GM23338 (cell line): Measurements from ENCODE around the gene FYCO1. TPM values are rescaled to one million over a fixed set of nuclear protein-coding genes. Genes with fewer than 3 reads are reported as not detected.

Source experiments
- ATAC-seq: fragments of 200-7000 bp; cut with Tn5 transposase; 3 replicates; pipeline ENCODE4 v1.9.1; 2020
- DNase-seq: peaks from one replicate; pipeline ENCODE4 v3.0.0-alpha.2; 2015; ENCODE audit warnings: low spot score
- H2AFZ ChIP-seq: fragments of 200-600 bp; sonication (generic); 2 replicates; pipeline ENCODE4 v1.8.0; 2016; ENCODE audit warnings: antibody characterized with exemption, mild to moderate bottlenecking, moderate library complexity
- H3F3A ChIP-seq: fragments of 200-600 bp; sonication (generic); replicated peaks from 2 replicates; pipeline ENCODE4 v1.8.0; 2017; ENCODE audit warnings: antibody characterized with exemption, mixed run types, low read depth
- H3K27ac ChIP-seq: fragments of 200-600 bp; sonication (generic); 2 replicates; pipeline ENCODE4 v1.6.1; 2016; ENCODE audit warnings: low read depth
- H3K27me3 ChIP-seq: fragments of 200-600 bp; sonication (generic); 2 replicates; pipeline ENCODE4 v1.8.0; 2016; ENCODE audit warnings: mild to moderate bottlenecking, mixed run types, moderate library complexity; ENCODE audit not compliant: insufficient read depth
- H3K36me3 ChIP-seq: fragments of 200-600 bp; sonication (generic); 2 replicates; pipeline ENCODE4 v1.8.0; 2016; ENCODE audit warnings: mild to moderate bottlenecking; ENCODE audit not compliant: insufficient read depth
- H3K4me1 ChIP-seq: fragments of 200-600 bp; sonication (generic); 2 replicates; pipeline ENCODE4 v1.8.0; 2016; ENCODE audit warnings: mild to moderate bottlenecking, moderate library complexity; ENCODE audit not compliant: insufficient read depth
- H3K4me2 ChIP-seq: fragments of 200-600 bp; sonication (generic); 2 replicates; pipeline ENCODE4 v1.7.1; 2017; ENCODE audit warnings: mixed run types
- H3K4me3 ChIP-seq: fragments of 200-600 bp; sonication (generic); 2 replicates; pipeline ENCODE4 v1.6.1; 2016; ENCODE audit warnings: mixed run types
- H3K79me2 ChIP-seq: fragments of 200-600 bp; sonication (generic); replicated peaks from 2 replicates; pipeline ENCODE4 v1.8.0; 2017; ENCODE audit warnings: mild to moderate bottlenecking; ENCODE audit not compliant: insufficient read depth
- H3K9me2 ChIP-seq: fragments of 200-600 bp; sonication (generic); 2 replicates; pipeline ENCODE4 v1.8.0; 2017; ENCODE audit not compliant: insufficient read depth
- H4K20me1 ChIP-seq: fragments of 200-600 bp; sonication (generic); replicated peaks from 2 replicates; pipeline ENCODE4 v1.8.0; 2017; ENCODE audit warnings: mild to moderate bottlenecking; ENCODE audit not compliant: insufficient read depth
- H3K27ac Mint-ChIP-seq: 2 replicates; pipeline ENCODE4 v1.8.0; 2020; ENCODE audit warnings: inconsistent platforms, mild to moderate bottlenecking, moderate library complexity, mixed read lengths
- H3K27me3 Mint-ChIP-seq: 3 replicates; pipeline ENCODE4 v1.8.0; 2022; ENCODE audit warnings: low read depth, mild to moderate bottlenecking, moderate library complexity, mixed read lengths, inconsistent platforms; ENCODE audit not compliant: insufficient read depth, poor library complexity
- H3K36me3 Mint-ChIP-seq: 3 replicates; pipeline ENCODE4 v1.8.0; 2021; ENCODE audit warnings: low read depth, mild to moderate bottlenecking, inconsistent platforms, moderate library complexity, mixed read lengths
- H3K4me1 Mint-ChIP-seq: 3 replicates; pipeline ENCODE4 v1.8.0; 2020; ENCODE audit warnings: mild to moderate bottlenecking, inconsistent platforms, mixed read lengths
- H3K4me3 Mint-ChIP-seq: 3 replicates; pipeline ENCODE4 v1.8.0; 2021; ENCODE audit warnings: moderate library complexity, mild to moderate bottlenecking, inconsistent platforms, mixed read lengths
- H3K9me3 Mint-ChIP-seq: 3 replicates; pipeline ENCODE4 v1.8.0; 2020; ENCODE audit warnings: moderate library complexity, mild to moderate bottlenecking, inconsistent platforms, mixed read lengths
- CREB1 ChIP-seq: fragments of 250-450 bp; sonication (Bioruptor Pico); IDR thresholded peaks from 2 replicates; pipeline ENCODE4 v1.5.0; 2020; ENCODE audit warnings: low read depth, mild to moderate bottlenecking, moderate library complexity
- ETS1 ChIP-seq: IDR thresholded peaks from 2 replicates; pipeline ENCODE4 v1.6.1; 2016; ENCODE audit warnings: antibody characterized with exemption
- EZH2 ChIP-seq: fragments of 200-600 bp; sonication (generic); IDR thresholded peaks from one replicate; pipeline ENCODE4 v1.8.0; 2017; ENCODE audit warnings: antibody characterized with exemption, mild to moderate bottlenecking, low read depth; ENCODE audit not compliant: unreplicated experiment
- EZH2phosphoT487 ChIP-seq: fragments of 200-600 bp; sonication (generic); IDR thresholded peaks from one replicate; pipeline ENCODE4 v1.8.1; 2018; ENCODE audit warnings: antibody characterized with exemption; ENCODE audit not compliant: unreplicated experiment
- JUNB ChIP-seq: IDR thresholded peaks from one replicate; pipeline ENCODE4 v1.6.1; 2016; ENCODE audit warnings: antibody characterized with exemption; ENCODE audit not compliant: unreplicated experiment
- NANOG ChIP-seq: IDR thresholded peaks from 2 replicates; pipeline ENCODE4 v1.6.1; 2016; ENCODE audit warnings: antibody characterized with exemption, borderline replicate concordance
- POLR2AphosphoS5 ChIP-seq: IDR thresholded peaks from 2 replicates; pipeline ENCODE4 v1.6.1; 2016; ENCODE audit warnings: antibody characterized with exemption, low read depth
- REST ChIP-seq: IDR thresholded peaks from one replicate; pipeline ENCODE4 v1.6.1; 2018; ENCODE audit warnings: antibody characterized with exemption; ENCODE audit not compliant: unreplicated experiment
- STAT1 ChIP-seq: IDR thresholded peaks from one replicate; pipeline ENCODE4 v1.6.1; 2016; ENCODE audit warnings: antibody characterized with exemption; ENCODE audit not compliant: unreplicated experiment
- ZNF114 ChIP-seq: fragments of 250-450 bp; sonication (Bioruptor Pico); IDR thresholded peaks from 2 replicates; pipeline ENCODE4 v1.5.0; 2020; ENCODE audit warnings: mild to moderate bottlenecking, moderate library complexity
- ZNF331 ChIP-seq: fragments of 250-450 bp; sonication (Bioruptor Pico); IDR thresholded peaks from 2 replicates; pipeline ENCODE4 v1.5.0; 2020; ENCODE audit warnings: low read depth, mild to moderate bottlenecking, moderate library complexity
- ZNF462 ChIP-seq: fragments of 250-450 bp; sonication (Bioruptor Pico); IDR thresholded peaks from 2 replicates; pipeline ENCODE4 v1.5.0; 2020; ENCODE audit warnings: mild to moderate bottlenecking, moderate library complexity
- polyA plus RNA-seq: library from polyadenylated mRNA; unstranded; fragments of >200 nt; fragmentation: Nextera tagmentation; extraction: Ambion mirVana; gene quantifications from 2 replicates; pipeline ENCODE4 v1.2.1, GENCODE V29; 2016
- total RNA-seq: library from RNA; depleted of rRNA; stranded (reverse); fragments of >200 nt; shearing (Covaris generic); gene quantifications from 2 replicates; pipeline ENCODE4 v1.2.3, GENCODE V29; 2014
- TF ChIP-seq, protein P1 (sequence below), 2 experiments: fragments of 200-600 bp in 1 of 2; sonication (generic) in 1 of 2; conservative IDR thresholded peaks; 2 replicates each; pipeline versions ENCODE4 v1.5.1 to v1.6.1; 2016 to 2017; ENCODE audit warnings: antibody characterized with exemption in 2 of 2, low read depth in 2 of 2, mild to moderate bottlenecking in 2 of 2, moderate library complexity in 1 of 2

Gene FYCO1
- total and polyA plus RNA-seq, 2 experiments from 2014 or later: 4.5 to 17.2 TPM

- Histone ChIP-seq H3K4me2 (no peak overlapping the region), H3K9me2 (no peaks in the 10 kb centered on the region), H3K36me3 (peaks cover 65% of the 10 kb centered on the region), H3K79me2 (no peaks in the 10 kb centered on the region), H3K4me1 (no peaks in the 10 kb centered on the region), H4K20me1 (no peaks in the 10 kb centered on the region), H3K27ac (no peak overlapping the region), H3K4me3 (no peak overlapping the region), H3F3A (no peaks in the 10 kb centered on the region), H2AFZ (no peak overlapping the region), H3K27me3 (no peaks in the 10 kb centered on the region)
- no peak overlapping the region for H3K4me3 Mint-ChIP-seq
- H3K27ac Mint-ChIP-seq: no peak overlapping the region
- ATAC-seq: no peak
- no peaks in the 10 kb centered on the region for H3K4me1 Mint-ChIP-seq
- no peak for DNase-seq
- H3K36me3 Mint-ChIP-seq: peaks cover 73% of the 10 kb centered on the region
- no peaks in the 10 kb centered on the region for H3K9me3 Mint-ChIP-seq
- no peaks in the 10 kb centered on the region for H3K27me3 Mint-ChIP-seq
- TF ChIP-seq JUNB: no peak
- TF ChIP-seq EZH2: no peak
- no peak for TF ChIP-seq REST
- no peak for TF ChIP-seq CREB1 (CRISPR knock-in tag)
- no peak for TF ChIP-seq STAT1
- no peak for TF ChIP-seq EZH2phosphoT487
- no peak for TF ChIP-seq ZNF462 (CRISPR knock-in tag)
- no peak for TF ChIP-seq POLR2AphosphoS5
- TF ChIP-seq, protein P1, sequence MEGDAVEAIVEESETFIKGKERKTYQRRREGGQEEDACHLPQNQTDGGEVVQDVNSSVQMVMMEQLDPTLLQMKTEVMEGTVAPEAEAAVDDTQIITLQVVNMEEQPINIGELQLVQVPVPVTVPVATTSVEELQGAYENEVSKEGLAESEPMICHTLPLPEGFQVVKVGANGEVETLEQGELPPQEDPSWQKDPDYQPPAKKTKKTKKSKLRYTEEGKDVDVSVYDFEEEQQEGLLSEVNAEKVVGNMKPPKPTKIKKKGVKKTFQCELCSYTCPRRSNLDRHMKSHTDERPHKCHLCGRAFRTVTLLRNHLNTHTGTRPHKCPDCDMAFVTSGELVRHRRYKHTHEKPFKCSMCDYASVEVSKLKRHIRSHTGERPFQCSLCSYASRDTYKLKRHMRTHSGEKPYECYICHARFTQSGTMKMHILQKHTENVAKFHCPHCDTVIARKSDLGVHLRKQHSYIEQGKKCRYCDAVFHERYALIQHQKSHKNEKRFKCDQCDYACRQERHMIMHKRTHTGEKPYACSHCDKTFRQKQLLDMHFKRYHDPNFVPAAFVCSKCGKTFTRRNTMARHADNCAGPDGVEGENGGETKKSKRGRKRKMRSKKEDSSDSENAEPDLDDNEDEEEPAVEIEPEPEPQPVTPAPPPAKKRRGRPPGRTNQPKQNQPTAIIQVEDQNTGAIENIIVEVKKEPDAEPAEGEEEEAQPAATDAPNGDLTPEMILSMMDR (conservative IDR thresholded peaks at IDR 0.05; ENCODE audit: low read depth in 2 of 2): no peak
- TF ChIP-seq ETS1: no peak
- TF ChIP-seq NANOG: no peak
- no peak for TF ChIP-seq ZNF114 (CRISPR knock-in tag)
- no peak for TF ChIP-seq ZNF331
These were observed 37.3 kb downstream of the FYCO1 start for GRCh38 chr3:45958321-45958791.
